H9 (cell line): ENCODE results near the gene CST3. TPM values are rescaled to one million over a fixed set of nuclear protein-coding genes. Genes with fewer than 3 reads are reported as not detected.

ENCODE experiments used
- DNase-seq: peaks from one replicate; pipeline ENCODE4 v3.0.0-alpha.2; 2017
- H2AFZ ChIP-seq: one replicate; pipeline ENCODE4 v1.6.1; 2013; ENCODE audit warnings: mild to moderate bottlenecking, low read length, control low read depth, moderate library complexity
- H2AK5ac ChIP-seq: 2 replicates; pipeline ENCODE4 v1.6.1; 2013; ENCODE audit warnings: low read length, control low read depth, mixed read lengths; ENCODE audit not compliant: insufficient read length
- H2BK120ac ChIP-seq: one replicate; pipeline ENCODE4 v1.6.1; 2013; ENCODE audit warnings: low read depth, mild to moderate bottlenecking, low read length, control low read depth, inconsistent platforms; ENCODE audit not compliant: poor library complexity, severe bottlenecking
- H2BK12ac ChIP-seq: 2 replicates; pipeline ENCODE4 v1.6.1; 2013; ENCODE audit warnings: low read length, control low read depth, mixed read lengths, low read depth; ENCODE audit not compliant: insufficient read length
- H2BK15ac ChIP-seq: 2 replicates; pipeline ENCODE4 v1.6.1; 2013; ENCODE audit warnings: low read depth, low read length, control low read depth
- H2BK20ac ChIP-seq: one replicate; pipeline ENCODE4 v1.6.1; 2013; ENCODE audit warnings: low read depth, mild to moderate bottlenecking, low read length, control low read depth, inconsistent platforms; ENCODE audit not compliant: poor library complexity, severe bottlenecking
- H2BK5ac ChIP-seq: 2 replicates; pipeline ENCODE4 v1.6.1; 2013; ENCODE audit warnings: low read length, control low read depth, mixed read lengths; ENCODE audit not compliant: insufficient read length
- H3K14ac ChIP-seq: 2 replicates; pipeline ENCODE4 v1.6.1; 2013; ENCODE audit warnings: low read length, control low read depth; ENCODE audit not compliant: insufficient read depth
- H3K18ac ChIP-seq: 2 replicates; pipeline ENCODE4 v1.6.1; 2013; ENCODE audit warnings: low read depth, mild to moderate bottlenecking, mixed read lengths, low read length, control low read depth; ENCODE audit not compliant: insufficient read length
- H3K23ac ChIP-seq: 2 replicates; pipeline ENCODE4 v1.6.1; 2013; ENCODE audit warnings: low read length, control low read depth, mixed read lengths, low read depth; ENCODE audit not compliant: insufficient read length
- H3K23me2 ChIP-seq: 2 replicates; pipeline ENCODE4 v1.6.1; 2013; ENCODE audit warnings: low read depth, mild to moderate bottlenecking, mixed read lengths, low read length, control low read depth; ENCODE audit not compliant: insufficient read length, poor library complexity, severe bottlenecking
- H3K27ac ChIP-seq: 2 replicates; pipeline ENCODE4 v1.5.1; 2013; ENCODE audit warnings: low read length, control low read depth, mixed read lengths, low read depth; ENCODE audit not compliant: insufficient read length
- H3K27me3 ChIP-seq: 2 replicates; pipeline ENCODE4 v1.6.1; 2013; ENCODE audit warnings: low read length, control low read depth, inconsistent platforms; ENCODE audit not compliant: insufficient read depth
- H3K4ac ChIP-seq: 2 replicates; pipeline ENCODE4 v1.6.1; 2013; ENCODE audit warnings: low read depth, mild to moderate bottlenecking, control low read depth, inconsistent platforms, low read length, moderate library complexity
- H3K4me1 ChIP-seq: 2 replicates; pipeline ENCODE4 v1.6.1; 2013; ENCODE audit warnings: low read length, control low read depth, inconsistent platforms; ENCODE audit not compliant: insufficient read depth
- H3K4me2 ChIP-seq: 2 replicates; pipeline ENCODE4 v1.6.1; 2013; ENCODE audit warnings: low read length, control low read depth, mixed read lengths; ENCODE audit not compliant: insufficient read length, insufficient read depth
- H3K56ac ChIP-seq: 2 replicates; pipeline ENCODE4 v1.6.1; 2013; ENCODE audit warnings: low read depth, mild to moderate bottlenecking, mixed read lengths, low read length, control low read depth; ENCODE audit not compliant: insufficient read length
- H3K79me1 ChIP-seq: 2 replicates; pipeline ENCODE4 v1.6.1; 2013; ENCODE audit warnings: low read depth, mild to moderate bottlenecking, moderate library complexity, low read length, control low read depth, inconsistent platforms; ENCODE audit not compliant: insufficient read depth, poor library complexity, severe bottlenecking
- H3K79me2 ChIP-seq: 2 replicates; pipeline ENCODE4 v1.6.1; 2013; ENCODE audit warnings: low read length, control low read depth, inconsistent platforms; ENCODE audit not compliant: insufficient read depth
- H3K9ac ChIP-seq: 2 replicates; pipeline ENCODE4 v1.6.1; 2013; ENCODE audit warnings: low read length, control low read depth, mixed read lengths; ENCODE audit not compliant: insufficient read length; ENCODE audit errors: extremely low read depth
- H3K9me3 ChIP-seq: one replicate; pipeline ENCODE4 v1.6.1; 2013; ENCODE audit warnings: low read depth, low read length, inconsistent platforms; ENCODE audit not compliant: control insufficient read depth
- H3T11ph ChIP-seq: one replicate; pipeline ENCODE4 v1.6.1; 2013; ENCODE audit warnings: mild to moderate bottlenecking, low read length, control low read depth, inconsistent platforms
- H4K20me1 ChIP-seq: one replicate; pipeline ENCODE4 v1.6.1; 2013; ENCODE audit not compliant: control insufficient read depth, insufficient read length, insufficient read depth
- H4K5ac ChIP-seq: 2 replicates; pipeline ENCODE4 v1.6.1; 2013; ENCODE audit warnings: low read depth, mild to moderate bottlenecking, mixed read lengths, low read length, control low read depth; ENCODE audit not compliant: insufficient read length
- H4K8ac ChIP-seq: replicated peaks from 2 replicates; pipeline ENCODE4 v1.6.1; 2013; ENCODE audit warnings: low read length, control low read depth, mixed read lengths, low read depth; ENCODE audit not compliant: insufficient read length
- H4K91ac ChIP-seq: 2 replicates; pipeline ENCODE4 v1.6.1; 2013; ENCODE audit warnings: low read depth, mild to moderate bottlenecking, moderate library complexity, mixed read lengths, low read length, control low read depth; ENCODE audit not compliant: insufficient read length
- H3K27ac Mint-ChIP-seq, 3 experiments: 2 replicates in 2 of 3; 3 replicates in 1 of 3; pipeline ENCODE4 v1.8.0; 2020 to 2021; ENCODE audit warnings: mixed read lengths in 3 of 3, mild to moderate bottlenecking in 1 of 3, moderate library complexity in 1 of 3
- H3K27me3 Mint-ChIP-seq: 2 replicates; pipeline ENCODE4 v1.8.0; 2021; ENCODE audit warnings: low read depth, mild to moderate bottlenecking, moderate library complexity, mixed read lengths
- H3K36me3 Mint-ChIP-seq, 3 experiments: 2 replicates in 2 of 3; 3 replicates in 1 of 3; pipeline ENCODE4 v1.8.0; 2020 to 2021; ENCODE audit warnings: low read depth in 3 of 3, mixed read lengths in 3 of 3; ENCODE audit not compliant: insufficient read depth in 1 of 3
- H3K4me1 Mint-ChIP-seq, 2 experiments: 2 replicates each; pipeline ENCODE4 v1.8.0; 2020; ENCODE audit warnings: mixed read lengths in 2 of 2
- H3K4me3 Mint-ChIP-seq, 2 experiments: 2 replicates in 1 of 2; 3 replicates in 1 of 2; pipeline ENCODE4 v1.8.0; 2020 to 2021; ENCODE audit warnings: mild to moderate bottlenecking in 2 of 2, mixed read lengths in 2 of 2, moderate library complexity in 1 of 2
- H3K9me3 Mint-ChIP-seq, 2 experiments: 2 replicates in 1 of 2; 3 replicates in 1 of 2; pipeline ENCODE4 v1.8.0; 2020; ENCODE audit warnings: mild to moderate bottlenecking in 2 of 2, mixed read lengths in 2 of 2, moderate library complexity in 1 of 2
- CTCF ChIP-seq: fragments of 200-600 bp; sonication (generic); conservative IDR thresholded peaks from 3 replicates; pipeline ENCODE4 v1.8.0; 2021; ENCODE audit warnings: antibody characterized with exemption, mild to moderate bottlenecking
- WGBS: extraction: QIAGEN DNeasy Blood & Tissue Kit; methylation state at CpG from one replicate; pipeline ENCODE4 v1.1.7; 2013; ENCODE audit warnings: missing lambda C conversion rate, low lambda C conversion rate, mixed read lengths; ENCODE audit not compliant: insufficient read length; ENCODE audit errors: extremely low coverage; 5-methylcytosine and 5-hydroxymethylcytosine counted together
- total RNA-seq: library from RNA; stranded (reverse); gene quantifications from 2 replicates; pipeline ENCODE4 v1.2.1, GENCODE V29; 2021

The CST3 gene
- total RNA-seq, 1 experiment from 2014 or later: 77.2 TPM

- H4K91ac ChIP-seq: no peak overlapping the region
- H3K23ac ChIP-seq: no peak overlapping the region
- no peaks in the 10 kb centered on the region for H3K9me3 Mint-ChIP-seq
- no peak overlapping the region for H2BK20ac ChIP-seq
- H3K27ac Mint-ChIP-seq: no peak overlapping the region
- H3K27me3 ChIP-seq: no peaks in the 10 kb centered on the region
- no peak overlapping the region for H3K4ac ChIP-seq
- no peak overlapping the region for H3K4me3 Mint-ChIP-seq
- peaks cover 1% of the 10 kb centered on the region for H3K27me3 Mint-ChIP-seq
- no peak overlapping the region for H4K8ac ChIP-seq
- no peak for TF ChIP-seq CTCF
- no peaks in the 10 kb centered on the region for H4K20me1 ChIP-seq
- H3K27ac ChIP-seq: no peak overlapping the region
- no peak overlapping the region for H4K5ac ChIP-seq
- WGBS: no CpG with 5 or more reads among the region's 8 CpGs
- H3K4me1 Mint-ChIP-seq: peaks cover 0 to 16% of the 10 kb centered on the region in 2 experiments; a peak in 3 of 4 replicates
- no peak overlapping the region for H3K4me2 ChIP-seq
- H2AFZ ChIP-seq: no peak overlapping the region
- no peak overlapping the region for H3K9ac ChIP-seq
- H3K9me3 ChIP-seq: no peaks in the 10 kb centered on the region
- no peaks in the 10 kb centered on the region for H3K23me2 ChIP-seq
- no peak overlapping the region for H2AK5ac ChIP-seq
- H3K36me3 Mint-ChIP-seq: no peaks in the 10 kb centered on the region
- H3K14ac ChIP-seq: no peak overlapping the region
- no peaks in the 10 kb centered on the region for H3K79me2 ChIP-seq
- H3K18ac ChIP-seq: no peak overlapping the region
- no peak for DNase-seq
- no peak overlapping the region for H3T11ph ChIP-seq
- no peak overlapping the region for H2BK120ac ChIP-seq
- no peaks in the 10 kb centered on the region for H3K4me1 ChIP-seq
- no peak overlapping the region for H2BK15ac ChIP-seq
- no peaks in the 10 kb centered on the region for H3K79me1 ChIP-seq
- H3K56ac ChIP-seq: no peak overlapping the region
- H2BK12ac ChIP-seq: no peak overlapping the region
- no peak overlapping the region for H2BK5ac ChIP-seq
These were observed 19.4 kb upstream of the CST3 start for GRCh38 chr20:23657202-23657601.
